Lower leg skin (tissue), 4 donors: Measurements from ENCODE around the gene ARHGEF10L. TPM values are rescaled to one million over a fixed set of nuclear protein-coding genes. Genes with fewer than 3 reads are reported as not detected.

ENCODE experiments used
- DNase-seq, 2 donors: peaks; one replicate each; pipeline ENCODE4 v3.0.0-alpha.2; 2019; ENCODE audit warnings: low spot score in 2 of 2
- H3K4me3 ChIP-seq: fragments of 200-600 bp; sonication (generic); 2 replicates; pipeline ENCODE4 v1.5.1; 2017; ENCODE audit warnings: mild to moderate bottlenecking, low read depth; ENCODE audit not compliant: poor library complexity, severe bottlenecking
- POLR2A ChIP-seq, 2 donors: fragments of 450-650 bp; IDR thresholded peaks; one replicate each; pipeline ENCODE4 v1.6.1; 2016 to 2017; ENCODE audit warnings: antibody characterized with exemption in 2 of 2, mild to moderate bottlenecking in 1 of 2, moderate library complexity in 1 of 2
- WGBS, 2 donors: methylation state at CpG; one replicate each; pipeline ENCODE4 v1.1.5; 2018; 5-methylcytosine and 5-hydroxymethylcytosine counted together
- intact Hi-C: fragments of 100-400 bp; cut with DNase I; formaldehyde crosslinking; loops from one replicate; pipeline ENCODE4 v1.15.0; 2023; ENCODE audit warnings: low total_unique reads
- total RNA-seq, 4 donors: library from RNA; depleted of rRNA; stranded (reverse); fragments of >200 nt; gene quantifications; one replicate each; pipeline ENCODE4 v1.1.0, GENCODE V29; 2016
- TF ChIP-seq, protein P1 (sequence below), 3 donors: fragments of 450-650 bp; IDR thresholded peaks; one replicate each; pipeline ENCODE4 v1.5.1; 2016; ENCODE audit warnings: antibody characterized with exemption in 3 of 3, mild to moderate bottlenecking in 3 of 3, moderate library complexity in 2 of 3

The ARHGEF10L gene
- total RNA-seq, 4 donors from 2014 or later, result 95.1 to 125 (median 114) TPM

DNA sequence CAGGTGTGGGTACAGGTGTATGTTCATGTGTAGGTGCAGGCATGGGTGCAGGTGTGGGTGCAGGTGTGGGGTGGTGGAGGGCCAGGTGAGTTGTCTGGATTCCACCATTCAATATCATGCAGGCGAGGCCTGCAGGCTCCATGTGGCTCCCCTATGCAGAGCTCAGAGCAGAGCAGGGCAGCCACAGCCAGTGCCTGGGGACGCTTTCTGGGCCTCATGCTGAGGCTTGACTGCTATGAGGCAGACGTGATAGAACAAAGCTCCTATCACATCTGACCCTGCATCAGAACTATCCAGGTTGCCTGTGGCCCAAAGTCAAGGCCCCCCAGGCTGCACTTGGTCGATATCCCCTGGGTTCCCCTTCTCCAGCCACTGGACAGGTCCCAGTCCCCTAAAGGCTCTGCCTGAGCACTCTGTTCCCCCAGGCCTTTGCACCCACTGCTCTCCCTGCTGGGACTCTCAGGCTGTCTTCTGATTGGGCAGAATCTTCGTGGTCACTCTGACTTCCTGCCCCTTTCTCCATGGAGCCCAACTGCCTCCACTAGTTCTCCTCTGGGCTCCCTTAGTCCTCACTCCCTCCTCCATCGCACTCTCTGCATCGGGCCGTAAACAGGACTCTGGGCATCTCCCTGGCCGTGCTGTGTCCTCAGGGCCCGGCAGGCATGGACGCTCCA lies 137.0 kb downstream of the ARHGEF10L start:
- WGBS, 2 donors, result 67 to 78% methylated on average over 10 to 11 of the region's 11 CpGs
- H3K4me3 ChIP-seq, result no peak overlapping the region

DNA sequence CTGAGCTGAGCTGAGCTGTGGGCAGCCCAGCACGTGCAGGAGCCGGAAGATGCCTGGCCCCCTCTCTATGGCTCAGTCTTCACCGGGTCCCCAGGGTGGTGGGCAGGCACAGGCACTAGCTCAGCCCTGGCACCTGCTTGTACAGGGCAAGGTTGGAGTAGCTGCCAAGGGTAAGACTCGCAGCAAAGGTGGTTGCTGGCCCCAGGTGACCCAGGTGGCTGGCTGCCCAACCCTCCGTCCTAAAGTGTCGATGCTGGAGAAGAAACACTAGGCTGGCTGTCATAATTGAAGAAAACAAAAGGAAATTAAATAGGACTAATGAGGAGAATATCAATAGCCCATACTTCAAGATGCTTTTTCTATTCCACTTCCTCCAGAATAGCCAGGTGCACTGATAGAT lies 138.5 kb downstream of the ARHGEF10L start:
- WGBS, 2 donors, result 85 to 88% methylated on average over 6 of the region's 6 CpGs
- no peak for TF ChIP-seq POLR2A (IDR thresholded peaks at IDR 0.05)
- TF ChIP-seq, protein P1, sequence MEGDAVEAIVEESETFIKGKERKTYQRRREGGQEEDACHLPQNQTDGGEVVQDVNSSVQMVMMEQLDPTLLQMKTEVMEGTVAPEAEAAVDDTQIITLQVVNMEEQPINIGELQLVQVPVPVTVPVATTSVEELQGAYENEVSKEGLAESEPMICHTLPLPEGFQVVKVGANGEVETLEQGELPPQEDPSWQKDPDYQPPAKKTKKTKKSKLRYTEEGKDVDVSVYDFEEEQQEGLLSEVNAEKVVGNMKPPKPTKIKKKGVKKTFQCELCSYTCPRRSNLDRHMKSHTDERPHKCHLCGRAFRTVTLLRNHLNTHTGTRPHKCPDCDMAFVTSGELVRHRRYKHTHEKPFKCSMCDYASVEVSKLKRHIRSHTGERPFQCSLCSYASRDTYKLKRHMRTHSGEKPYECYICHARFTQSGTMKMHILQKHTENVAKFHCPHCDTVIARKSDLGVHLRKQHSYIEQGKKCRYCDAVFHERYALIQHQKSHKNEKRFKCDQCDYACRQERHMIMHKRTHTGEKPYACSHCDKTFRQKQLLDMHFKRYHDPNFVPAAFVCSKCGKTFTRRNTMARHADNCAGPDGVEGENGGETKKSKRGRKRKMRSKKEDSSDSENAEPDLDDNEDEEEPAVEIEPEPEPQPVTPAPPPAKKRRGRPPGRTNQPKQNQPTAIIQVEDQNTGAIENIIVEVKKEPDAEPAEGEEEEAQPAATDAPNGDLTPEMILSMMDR (IDR thresholded peaks at IDR 0.05), result no peak
- no peak for DNase-seq
- intact Hi-C loops, result no loop called here
- no peak overlapping the region for H3K4me3 ChIP-seq

More for the DNA sequence above, 137.0 kb downstream of the ARHGEF10L start:
- TF ChIP-seq, protein P1 (IDR thresholded peaks at IDR 0.05), result no peak
- DNase-seq, result no peak
- intact Hi-C loops, result no loop called here

DNA sequence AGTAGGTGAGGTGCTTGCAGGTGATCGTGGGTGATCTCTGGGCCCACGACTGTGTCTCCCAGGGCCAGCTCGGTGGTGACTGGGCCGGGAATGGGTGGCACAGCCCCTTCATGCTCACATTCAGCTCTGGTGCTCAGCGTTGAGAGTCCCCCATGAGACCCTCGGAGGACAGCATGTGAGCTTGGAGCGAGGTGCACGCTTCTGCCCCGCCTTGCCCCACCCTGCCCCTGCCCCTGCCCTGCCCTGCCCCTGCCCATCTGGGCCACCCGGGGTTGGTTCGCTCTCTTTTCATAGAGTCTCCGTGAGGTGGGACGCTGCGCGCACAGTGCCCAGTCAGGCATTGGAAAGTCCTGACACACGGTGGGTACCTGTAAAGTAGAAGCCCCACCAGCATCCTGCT lies 140.4 kb downstream of the ARHGEF10L start:
- no peak for TF ChIP-seq POLR2A (IDR thresholded peaks at IDR 0.05)
- TF ChIP-seq, protein P1 (IDR thresholded peaks at IDR 0.05), result no peak
- 87 to 89% methylated on average over 14 to 16 of the region's 16 CpGs for WGBS, 2 donors
- intact Hi-C loops, result no loop called here
- DNase-seq, result no peak
- no peak overlapping the region for H3K4me3 ChIP-seq

DNA sequence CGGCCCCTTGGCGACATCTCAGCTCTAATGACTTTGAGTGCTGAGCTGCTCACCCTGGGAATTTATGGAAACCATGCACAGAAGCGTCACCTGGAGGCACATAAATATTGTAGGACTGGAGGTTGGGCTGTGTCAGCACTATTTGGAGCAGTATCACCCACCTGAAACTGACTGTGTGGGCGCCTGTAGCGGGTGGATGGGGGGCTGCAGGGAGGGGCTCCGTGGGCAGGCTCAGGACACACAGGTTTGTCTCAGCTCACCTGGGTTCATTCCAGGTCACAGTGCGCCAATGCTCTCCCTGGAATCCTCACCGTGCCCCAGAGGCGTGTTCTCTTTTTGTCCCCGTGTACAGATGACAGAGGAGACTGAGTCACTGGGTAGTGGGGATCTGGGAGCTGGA lies 140.8 kb downstream of the ARHGEF10L start:
- no peak for DNase-seq
- no peak overlapping the region for H3K4me3 ChIP-seq
- intact Hi-C loops, result no loop called here
- TF ChIP-seq, protein P1 (IDR thresholded peaks at IDR 0.05), result no peak
- no peak for TF ChIP-seq POLR2A (IDR thresholded peaks at IDR 0.05)
- 55 to 62% methylated on average over 7 to 8 of the region's 10 CpGs for WGBS, 2 donors

DNA sequence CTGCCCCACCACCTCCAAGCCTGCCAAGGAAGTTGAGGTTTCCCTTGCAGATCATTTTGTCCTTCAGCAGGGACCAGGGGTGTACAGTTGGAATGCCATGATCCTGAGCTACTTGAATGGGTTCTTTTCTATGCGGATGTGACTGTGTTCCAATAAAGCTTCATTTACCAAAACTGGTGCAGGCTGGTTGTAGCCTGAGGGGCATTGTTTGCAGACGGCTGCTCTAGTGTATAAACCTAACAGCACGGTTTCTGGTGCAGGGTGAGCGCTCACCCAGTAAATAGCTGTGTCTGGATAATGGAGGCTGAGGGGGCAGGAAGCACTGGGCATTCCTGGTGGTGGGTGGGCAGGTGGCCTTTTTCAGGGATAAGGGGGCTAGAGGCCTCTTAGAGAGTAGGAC lies 142.9 kb downstream of the ARHGEF10L start:
- no peak overlapping the region for H3K4me3 ChIP-seq
- intact Hi-C loops, result no loop called here
- TF ChIP-seq, protein P1 (IDR thresholded peaks at IDR 0.05), result no peak
- no peak for TF ChIP-seq POLR2A (IDR thresholded peaks at IDR 0.05)
- 39 to 41% methylated on average over 4 of the region's 4 CpGs for WGBS, 2 donors
- DNase-seq, result no peak

DNA sequence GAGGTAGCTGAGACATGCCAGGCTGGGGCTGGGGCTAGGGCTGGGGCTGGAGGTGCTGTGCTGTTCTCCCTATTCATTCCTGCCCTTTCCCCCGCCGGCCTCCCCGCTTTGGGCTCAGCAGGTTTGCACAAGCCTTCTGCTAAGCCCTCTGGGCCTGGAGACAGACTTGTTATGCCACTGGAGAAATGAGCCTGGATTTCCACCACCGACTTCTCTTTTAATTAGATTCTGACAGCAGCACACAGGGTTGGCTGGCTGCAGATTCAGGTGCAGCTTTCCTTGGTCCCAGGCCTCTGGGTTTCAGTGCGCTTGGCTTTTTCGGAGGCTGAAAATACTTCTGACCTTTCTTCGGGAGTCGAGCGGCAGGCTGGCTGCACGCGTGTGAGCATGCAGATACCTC lies 144.1 kb downstream of the ARHGEF10L start:
- WGBS, 2 donors, result 63 to 65% methylated on average over 11 of the region's 11 CpGs
- H3K4me3 ChIP-seq, result no peak overlapping the region
- TF ChIP-seq, protein P1 (IDR thresholded peaks at IDR 0.05), result no peak
- TF ChIP-seq POLR2A (IDR thresholded peaks at IDR 0.05), result no peak
- intact Hi-C loops, result no loop called here
- no peak for DNase-seq
